HG03025 (cell line): ENCODE results near the gene ANAPC2.

Experiments
- ATAC-seq: cut with Tn5 transposase; IDR thresholded peaks from one replicate; pipeline ENCODE4 v1.9.1; 2021; ENCODE audit warnings: mild to moderate bottlenecking, moderate library complexity; ENCODE audit not compliant: unreplicated experiment, low FRiP score

The ANAPC2 gene

DNA sequence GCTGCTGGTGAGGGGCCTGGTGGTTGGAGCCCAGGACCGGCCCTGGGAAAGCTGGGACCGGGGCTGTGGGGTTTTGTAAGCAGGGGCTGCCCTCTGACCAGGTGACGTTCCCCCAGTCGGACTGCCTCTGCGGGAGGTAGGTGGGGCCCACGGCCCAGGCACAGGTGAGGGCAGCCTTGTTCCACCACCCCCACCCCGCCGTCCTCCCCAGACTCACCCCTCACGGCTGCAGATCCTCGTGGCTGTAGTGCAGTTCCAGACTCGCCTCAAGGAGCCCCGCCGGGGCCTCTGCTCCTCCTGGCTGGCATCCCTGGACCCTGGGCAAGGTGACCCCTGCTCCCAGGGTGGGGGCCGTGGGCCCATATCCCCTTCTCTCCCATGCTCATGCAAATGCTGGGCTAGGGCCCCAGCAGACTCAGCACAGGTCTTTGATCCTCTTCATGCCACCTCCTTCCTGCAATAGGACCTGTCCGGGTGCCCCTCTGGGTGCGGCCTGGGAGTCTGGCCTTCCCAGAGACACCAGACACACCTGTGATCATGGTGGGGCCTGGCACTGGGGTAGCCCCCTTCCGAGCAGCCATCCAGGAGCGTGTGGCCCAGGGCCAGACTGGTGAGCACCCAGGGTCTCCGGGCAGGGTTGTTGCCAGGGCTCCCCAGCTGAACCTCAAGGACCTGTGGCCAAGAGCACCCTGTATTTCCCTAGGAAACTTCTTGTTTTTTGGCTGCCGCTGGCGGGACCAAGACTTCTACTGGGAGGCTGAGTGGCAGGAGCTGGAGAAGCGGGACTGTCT lies 27.0 kb upstream of the ANAPC2 start:
- no peak for ATAC-seq

DNA sequence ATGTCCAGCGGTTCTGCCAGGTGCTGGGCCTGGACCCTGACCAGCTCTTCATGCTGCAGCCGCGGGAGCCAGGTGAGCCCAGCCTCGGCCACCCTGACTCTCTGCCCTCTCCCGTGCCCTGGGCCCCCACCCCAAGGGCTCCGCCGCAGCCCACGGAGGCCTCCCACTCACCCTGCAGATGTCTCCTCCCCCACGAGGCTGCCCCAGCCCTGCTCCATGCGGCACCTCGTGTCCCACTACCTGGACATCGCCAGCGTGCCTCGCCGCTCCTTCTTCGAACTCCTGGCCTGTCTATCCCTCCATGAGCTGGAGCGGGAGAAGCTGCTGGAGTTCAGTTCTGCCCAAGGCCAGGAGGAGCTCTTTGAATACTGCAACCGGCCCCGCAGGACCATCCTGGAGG lies 26.3 kb upstream of the ANAPC2 start:
- no peak for ATAC-seq

DNA sequence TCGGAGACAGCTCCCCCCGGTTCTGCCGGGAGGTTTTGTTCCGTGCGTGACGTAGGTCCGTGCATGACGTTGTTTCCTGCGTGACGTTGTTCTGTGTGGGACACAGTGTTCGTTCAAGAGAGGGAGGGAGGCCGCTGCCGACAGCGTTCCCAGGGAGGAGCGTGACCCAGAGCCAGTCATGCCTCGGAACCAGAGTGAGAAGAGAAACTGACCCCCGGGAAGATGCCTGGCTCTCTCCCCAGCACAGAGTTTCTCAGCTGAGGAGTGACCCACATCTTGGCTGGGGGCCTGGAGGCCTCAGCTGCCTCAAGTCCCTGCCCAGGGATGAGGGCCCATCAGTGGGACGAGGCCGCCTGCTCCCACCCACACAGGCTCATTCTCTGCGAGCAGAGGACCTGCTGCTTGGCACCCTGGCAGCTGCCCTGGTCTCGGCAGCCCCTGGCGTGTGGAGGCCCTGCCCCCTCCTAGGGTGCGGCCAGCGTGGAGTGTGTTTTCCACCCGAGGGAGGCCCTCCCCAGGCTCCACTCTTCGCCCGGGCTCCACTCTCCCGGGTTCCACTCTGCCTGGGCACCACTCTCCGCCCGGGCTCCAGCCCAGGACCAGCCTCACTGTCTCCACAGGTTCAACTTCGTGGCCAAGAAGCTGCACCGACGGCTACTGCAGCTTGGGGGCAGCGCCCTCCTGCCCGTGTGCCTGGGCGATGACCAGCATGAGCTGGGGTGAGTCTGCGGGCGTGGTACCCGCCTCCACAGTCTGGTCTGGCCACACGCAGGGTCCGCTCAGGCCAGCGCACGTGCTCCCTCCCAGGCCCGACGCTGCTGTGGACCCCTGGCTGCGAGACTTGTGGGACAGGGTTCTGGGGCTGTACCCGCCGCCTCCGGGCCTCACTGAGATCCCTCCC lies 25.1 kb upstream of the ANAPC2 start:
- no peak for ATAC-seq

DNA sequence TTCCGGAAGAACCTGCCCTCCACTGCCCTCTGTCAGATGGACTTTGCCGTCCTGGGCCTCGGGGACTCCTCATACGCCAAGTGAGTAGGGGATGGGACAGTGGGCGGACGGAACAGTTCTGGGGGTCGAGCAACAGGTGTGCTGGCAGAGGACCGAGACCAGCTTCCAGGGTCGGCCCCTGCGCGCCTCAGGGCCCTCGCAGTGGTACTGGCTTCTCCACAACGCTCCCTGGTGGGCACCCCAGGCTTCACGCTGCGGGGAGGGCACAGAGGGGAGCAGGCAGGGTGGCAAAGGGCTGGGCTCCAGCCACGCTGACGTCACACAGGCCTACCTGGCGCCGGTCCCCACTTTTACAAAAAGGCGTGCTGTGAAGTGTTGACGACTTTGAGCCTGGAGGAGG lies 24.2 kb upstream of the ANAPC2 start:
- no peak for ATAC-seq

DNA sequence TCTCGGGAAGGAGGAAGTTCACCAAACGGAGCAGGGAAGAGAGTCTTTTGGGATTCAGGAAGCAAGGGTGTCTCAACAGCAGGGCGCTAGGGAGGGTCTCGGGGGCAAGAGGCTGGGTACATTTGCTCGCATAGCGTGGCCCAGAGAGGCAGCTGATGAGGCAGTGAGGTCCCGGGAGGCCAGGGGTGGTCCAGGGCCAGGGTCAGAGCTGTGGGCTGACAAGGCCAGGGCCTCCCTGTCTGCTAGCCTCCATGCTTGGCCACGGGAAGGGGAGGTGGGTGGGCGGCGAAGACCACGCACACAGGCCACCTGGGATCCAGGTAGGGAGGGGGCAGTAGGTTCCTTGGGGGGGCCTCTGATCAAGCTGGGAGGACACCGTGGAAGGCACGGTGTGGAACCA lies 23.2 kb upstream of the ANAPC2 start:
- ATAC-seq = no peak

DNA sequence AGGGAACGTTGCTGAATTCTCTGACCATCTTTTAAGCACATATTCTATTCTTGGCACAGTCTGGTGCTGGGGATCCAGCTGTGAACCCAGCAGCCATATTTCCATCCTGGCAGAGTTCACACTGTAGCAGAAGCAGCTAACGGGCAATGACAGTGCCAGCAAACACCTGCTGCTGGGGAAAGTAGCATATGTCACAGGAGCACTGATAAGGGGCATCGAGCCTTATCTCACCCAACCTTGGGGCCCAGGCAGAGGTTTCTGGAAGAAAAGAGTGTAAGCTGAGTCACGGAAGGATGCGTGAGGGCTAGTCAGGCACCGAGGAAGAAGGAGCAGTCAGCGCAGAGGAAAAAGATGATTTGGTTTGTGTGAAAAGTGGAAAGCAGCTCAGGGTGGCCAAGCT lies 18.2 kb upstream of the ANAPC2 start:
- no peak for ATAC-seq

DNA sequence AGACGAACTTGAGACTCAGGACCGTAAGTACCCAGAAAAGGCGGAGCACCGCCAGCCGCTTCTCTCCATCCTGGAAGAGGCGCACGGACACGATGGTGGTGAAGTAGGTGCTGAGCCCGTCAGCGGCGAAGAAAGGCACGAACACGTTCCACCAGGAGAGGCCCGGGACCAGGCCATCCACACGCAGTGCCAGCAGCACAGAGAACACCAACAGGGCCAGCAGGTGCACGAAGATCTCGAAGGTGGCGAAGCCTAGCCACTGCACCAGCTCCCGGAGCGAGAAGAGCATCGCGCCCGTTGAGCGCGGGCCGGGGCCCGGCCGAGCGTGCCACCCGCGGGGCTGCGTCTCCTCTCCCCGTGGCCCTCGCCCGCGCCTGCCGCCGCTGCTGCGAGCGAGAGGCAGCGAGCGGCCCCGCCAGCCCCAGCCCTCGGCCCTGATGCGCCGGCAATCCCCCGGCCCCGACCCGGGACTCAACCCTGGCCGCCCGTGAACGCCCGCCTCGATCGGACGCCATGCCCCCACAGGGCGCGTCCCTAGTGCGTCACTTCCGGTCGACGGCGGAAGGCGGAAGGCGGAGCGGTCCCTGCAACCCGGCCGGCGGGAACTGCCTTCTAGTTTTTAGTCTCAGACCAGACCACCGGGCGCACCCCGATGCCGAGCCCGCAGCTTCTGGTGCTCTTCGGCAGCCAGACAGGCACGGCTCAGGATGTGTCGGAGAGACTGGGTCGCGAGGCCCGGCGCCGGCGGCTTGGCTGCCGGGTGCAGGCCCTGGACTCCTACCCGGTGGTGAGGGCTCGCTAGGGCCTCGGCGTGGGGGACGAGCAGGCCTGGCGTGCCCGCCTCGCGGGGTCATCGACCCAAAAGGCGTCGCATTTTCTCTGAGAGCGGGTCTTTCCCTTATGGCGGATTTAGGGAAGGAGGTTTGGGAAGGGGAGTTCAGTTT lies 17.0 kb upstream of the ANAPC2 start, which contains the start of the genes NDOR1 and TMEM203:
NDOR1 (plus strand) TSS at position 575 of the 944 bp plus-strand sequence; CDS start at position 653, 78 bp downstream.
TMEM203 (minus strand) TSS at position 523 of the 944 bp plus-strand sequence; CDS start at position 289, 234 bp downstream.
- no peak for ATAC-seq

DNA sequence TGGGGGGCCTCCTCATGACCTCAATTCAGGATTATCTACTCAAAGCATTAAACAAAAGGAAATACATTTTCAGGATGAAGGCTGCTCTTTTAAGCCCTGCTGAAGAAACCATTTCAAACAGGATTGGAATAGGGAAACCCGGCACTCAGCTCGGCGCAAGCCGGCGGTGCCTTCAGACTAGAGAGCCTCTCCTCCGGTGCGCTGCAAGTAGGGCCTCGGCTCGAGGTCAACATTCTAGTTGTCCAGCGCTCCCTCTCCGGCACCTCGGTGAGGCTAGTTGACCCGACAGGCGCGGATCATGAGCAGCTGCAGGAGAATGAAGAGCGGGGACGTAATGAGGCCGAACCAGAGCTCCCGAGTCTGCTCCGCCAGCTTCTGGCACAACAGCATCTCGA lies 16.4 kb upstream of the ANAPC2 start:
- ATAC-seq = no peak

DNA sequence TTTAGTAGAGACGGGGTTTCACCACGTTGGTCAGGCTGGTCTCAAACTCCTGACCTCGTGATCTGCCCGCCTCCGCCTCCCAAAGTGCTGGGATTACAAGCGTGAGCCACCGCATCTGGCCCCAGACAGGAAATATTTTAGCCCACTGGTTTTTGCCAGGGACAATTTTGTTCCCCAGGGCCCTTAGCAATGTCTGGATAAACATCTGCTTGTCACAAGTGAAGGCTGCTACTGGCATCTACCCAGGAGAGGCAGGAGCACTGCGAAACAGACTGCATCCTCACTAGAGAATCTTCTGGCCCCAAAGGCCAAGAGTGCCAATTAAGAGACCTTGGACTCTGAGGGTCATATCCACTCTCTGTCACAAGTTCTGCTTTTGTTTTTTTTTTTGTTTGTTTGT lies 14.6 kb upstream of the ANAPC2 start:
- ATAC-seq = no peak

DNA sequence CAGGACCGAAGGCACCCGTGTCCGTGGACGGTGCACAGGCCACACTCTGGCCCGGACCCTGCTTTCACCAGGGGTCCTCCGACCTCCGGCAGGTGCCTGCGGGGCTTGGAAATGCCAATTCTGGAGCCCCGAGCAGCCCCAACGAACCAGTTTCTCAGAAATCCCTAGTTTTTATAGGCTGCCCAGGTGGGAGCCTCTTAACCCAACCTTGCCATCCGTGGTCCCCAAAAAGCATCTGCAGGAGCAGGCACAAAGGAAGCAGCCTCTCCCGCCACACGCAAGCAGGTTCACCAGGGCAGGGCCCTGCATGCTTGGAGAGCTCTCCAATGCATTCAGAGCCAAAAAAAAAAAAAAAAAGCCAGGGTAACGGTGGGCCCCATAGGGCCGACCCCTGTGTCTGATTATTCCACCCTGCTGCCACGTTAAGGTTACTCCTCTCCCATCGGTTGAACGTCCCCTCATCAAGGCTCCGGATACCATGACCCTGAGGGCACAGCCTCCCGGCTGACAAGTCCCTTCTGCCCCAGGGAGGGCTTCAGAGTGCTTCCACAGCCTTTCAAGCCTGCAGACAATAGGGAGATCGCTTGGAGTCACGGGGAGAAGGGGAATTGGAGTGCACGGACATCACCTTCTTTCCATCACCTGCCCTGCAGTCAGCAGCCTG lies 13.0 kb upstream of the ANAPC2 start:
- ATAC-seq = no peak

DNA sequence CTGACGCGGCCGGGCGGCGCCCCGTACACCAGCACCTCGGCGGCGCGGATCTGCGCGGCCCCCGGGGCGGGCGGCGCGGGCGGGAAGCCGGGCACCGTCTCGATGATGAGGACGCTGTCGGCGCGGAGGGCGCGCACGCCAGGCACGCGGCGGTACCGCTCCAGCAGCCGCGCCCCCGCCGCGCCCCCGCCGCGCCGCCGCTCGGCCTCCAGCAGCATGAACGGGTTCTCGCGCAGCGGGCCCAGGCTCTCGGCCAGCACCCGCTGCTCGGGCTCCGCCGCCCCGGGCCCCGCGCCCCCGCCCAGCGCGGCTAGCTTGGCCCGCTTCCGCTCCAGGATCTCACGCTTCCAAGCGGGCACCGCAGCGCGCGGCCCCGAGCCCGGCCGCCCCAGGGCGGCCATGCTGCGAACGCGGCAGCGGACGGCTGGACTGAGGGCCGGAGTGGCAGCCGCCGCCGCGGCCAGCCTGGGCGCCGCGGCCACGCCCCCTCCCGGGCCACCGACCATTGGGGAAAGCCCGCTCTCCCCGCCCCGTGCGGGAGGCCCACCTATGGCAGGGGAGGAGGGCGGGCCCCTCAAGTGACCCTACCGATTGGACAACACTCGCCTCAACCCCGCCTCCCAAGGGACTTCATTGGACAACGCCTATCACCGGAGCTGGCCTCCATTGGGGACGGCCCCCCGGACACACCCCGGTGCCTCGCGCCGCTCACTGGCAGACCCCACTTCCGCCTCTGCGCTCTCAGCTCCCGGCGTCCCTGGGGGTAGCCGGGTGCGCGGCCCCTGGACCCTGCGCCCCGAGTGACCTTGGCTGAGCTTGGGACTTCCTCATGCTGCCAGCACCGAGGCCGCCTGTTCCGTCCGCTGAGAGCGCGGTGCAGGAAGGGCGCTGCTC lies 12.2 kb upstream of the ANAPC2 start, which contains the start of gene TPRN:
TPRN (minus strand) TSS at position 431 of the 894 bp plus-strand sequence; CDS start at position 401, 30 bp downstream.
- ATAC-seq = peak; percentile 73

DNA sequence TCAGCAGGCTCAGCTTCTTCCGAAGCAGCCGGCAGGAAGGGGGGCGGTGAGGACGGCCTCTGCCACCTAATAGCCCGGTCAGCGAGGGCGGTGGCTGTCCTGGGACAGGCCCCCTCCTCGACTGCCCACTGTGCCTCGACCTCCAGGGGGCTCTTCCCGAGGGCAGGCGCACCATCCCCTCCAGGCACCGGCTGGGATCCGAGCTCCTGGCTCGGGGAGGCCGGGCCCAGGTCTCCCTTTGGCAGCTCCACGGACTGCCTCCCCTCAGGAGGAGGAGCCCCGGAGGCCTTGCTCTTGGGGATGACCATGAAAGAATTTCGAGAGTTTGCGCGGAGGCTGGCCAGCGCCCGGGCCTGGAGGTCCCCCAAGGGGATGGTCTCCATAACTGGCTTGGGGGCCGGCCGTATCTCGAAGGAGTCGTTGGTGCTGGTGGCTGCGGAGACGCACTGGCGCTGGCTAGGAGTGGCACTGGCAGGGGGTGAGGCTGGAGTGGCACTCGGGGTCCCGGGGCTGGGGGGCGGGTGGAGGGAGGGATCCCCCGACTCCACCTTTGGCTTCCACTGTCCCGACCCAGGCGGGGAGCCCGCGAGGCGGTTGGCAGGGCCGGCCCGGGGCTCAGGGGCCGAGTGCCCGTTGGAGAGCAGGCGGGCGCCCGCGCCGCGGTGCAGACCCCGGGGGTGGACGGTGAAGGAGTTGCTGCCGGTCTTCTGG lies 11.2 kb upstream of the ANAPC2 start:
- ATAC-seq = no peak

DNA sequence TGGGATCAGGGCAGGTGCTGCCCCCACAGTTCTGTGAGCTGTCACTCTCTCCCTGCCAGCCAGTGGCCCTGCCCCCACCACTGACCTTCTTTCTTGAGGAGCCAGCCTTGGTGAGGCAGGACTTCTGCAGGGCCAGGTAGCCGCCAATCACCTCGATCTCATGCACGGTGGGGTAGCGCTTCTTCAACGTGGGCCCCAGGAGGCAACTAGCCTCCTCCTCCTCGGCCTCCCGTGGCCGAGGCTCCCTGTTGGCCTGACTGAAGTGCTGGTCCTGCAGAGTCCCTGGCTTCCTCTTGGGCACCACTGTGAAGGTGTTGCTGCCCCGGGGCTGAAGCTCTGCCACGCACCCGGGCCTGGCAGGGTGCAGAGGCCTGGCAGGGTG lies 10.5 kb upstream of the ANAPC2 start:
- no peak for ATAC-seq

DNA sequence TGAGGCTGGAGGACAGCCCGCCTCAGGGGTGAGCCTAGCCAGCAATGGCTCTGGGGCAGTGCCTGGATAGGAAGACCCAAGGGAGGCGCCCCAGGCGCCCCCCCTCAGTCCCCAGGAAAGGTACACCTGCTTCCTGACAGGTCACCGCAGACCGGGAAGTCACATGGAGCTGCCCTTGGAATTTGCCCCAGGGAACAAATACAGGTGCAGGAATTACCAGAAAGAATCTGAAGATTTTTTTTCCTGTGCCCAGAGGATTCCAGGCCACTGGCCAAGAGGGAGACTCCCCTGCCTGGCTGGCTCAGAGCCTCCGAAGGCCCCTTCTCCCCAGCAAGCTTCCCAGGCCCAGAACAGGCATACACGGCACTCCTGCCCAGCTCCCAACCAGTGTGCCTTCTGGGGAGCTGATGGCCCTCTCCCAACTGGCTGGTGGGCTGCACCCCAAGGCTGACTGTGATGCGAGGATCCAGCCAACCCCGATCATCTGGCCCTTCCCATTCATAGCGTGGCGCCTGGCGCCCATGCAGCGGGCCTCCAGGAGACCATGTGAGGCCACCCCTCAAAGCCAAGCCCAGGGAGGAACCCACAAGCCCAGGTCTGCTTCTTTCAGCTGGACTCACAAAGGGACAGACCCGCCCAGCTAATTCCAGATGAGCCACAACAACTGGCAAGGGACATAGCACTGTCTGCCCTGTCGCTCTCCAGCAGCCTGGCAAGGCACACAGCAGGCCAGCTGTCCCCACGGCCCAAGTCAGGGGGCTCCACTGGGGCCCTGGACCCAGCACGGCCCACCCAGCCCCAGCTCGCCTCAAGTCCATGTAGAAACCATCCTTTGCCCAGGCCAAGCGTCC lies 9.9 kb upstream of the ANAPC2 start:
- no peak for ATAC-seq

DNA sequence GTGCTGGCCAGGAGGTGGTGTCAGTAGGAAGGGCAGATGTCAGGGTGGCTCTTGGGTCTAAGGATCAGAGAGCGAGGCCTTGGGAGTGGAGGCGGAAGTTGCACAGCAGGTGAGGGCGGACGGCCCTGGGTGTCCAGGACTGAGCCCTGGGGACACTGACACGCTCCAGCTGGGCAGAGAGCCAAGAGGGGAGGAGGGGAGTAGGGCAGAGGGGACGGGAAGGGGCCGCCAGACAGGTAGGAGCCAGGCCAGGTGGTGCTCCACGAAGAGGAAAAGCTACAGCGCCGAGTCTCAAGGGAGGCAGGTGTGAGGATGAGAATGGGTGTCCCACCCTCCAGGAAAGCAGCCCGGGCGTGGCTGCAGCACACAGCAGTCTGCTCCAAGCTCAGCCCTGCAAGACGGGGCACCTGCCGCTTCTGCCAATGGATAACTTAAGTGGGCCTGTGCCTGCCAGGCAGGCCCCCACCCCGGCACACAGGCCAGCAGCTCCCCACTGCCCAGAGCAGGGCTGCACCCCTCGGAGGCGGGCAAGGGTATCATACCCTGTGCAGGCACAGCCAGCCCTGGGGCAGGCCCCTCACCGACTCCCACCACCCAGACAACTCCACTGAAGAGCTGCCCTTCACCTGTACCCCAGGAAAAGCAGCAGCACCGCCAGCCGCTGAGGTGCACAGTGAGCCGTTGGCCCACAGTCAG lies 7.3 kb upstream of the ANAPC2 start:
- ATAC-seq = no peak

DNA sequence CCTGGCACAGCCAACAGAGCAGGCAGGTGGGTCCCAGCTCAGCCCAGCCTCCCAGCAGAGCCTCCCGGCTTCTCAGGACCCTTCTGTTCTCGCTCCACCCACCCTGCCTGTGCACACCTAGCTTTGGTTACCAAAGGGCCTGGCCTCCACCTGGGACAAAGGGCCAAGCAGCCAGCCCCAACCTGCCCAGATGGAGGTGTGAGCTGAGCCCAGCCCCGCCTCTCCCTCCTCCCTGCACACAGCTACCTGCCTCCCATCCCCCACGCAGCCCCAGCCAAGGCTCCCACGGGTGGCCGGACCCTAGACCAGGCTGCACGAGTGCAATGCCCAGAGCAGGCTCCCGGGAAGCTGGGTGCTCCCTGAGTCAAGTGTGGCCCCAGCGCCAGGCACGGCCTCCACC lies 6.5 kb upstream of the ANAPC2 start:
- ATAC-seq = no peak

DNA sequence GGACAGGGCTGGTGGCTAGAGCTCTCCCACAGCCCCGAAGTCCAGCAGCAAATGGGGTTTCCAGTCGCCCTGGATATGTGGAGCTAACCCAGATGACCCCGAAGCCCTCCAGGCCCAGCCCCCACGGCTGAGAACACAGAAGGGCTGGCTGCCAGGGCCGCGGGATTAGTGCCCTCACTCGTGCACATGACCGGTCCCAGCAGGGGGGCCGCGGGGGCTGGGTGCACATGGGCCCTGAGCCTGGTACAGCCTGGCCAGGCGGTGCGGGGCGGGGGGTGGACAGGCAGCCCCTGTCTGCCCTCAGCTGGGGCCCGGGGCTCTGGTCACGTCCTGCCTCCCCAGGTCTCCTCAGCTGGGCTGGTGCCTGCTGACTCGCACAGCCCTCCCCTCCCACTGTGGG lies 6.0 kb upstream of the ANAPC2 start:
- ATAC-seq = no peak
